ENCODE data around the gene CNN2. TPM values are rescaled to one million over a fixed set of nuclear protein-coding genes. Genes with fewer than 3 reads are reported as not detected.
"Not testable (repeated sequence)": the region's sequence is repeated elsewhere in the genome, so short reads cannot be mapped to it uniquely, and the experiment has no call there.

The CNN2 gene
- total RNA-seq, 1 experiment from 2014 or later, result 11.7 TPM

GRCh38 chr19:1017906-1018305, 8.5 kb upstream of the CNN2 start:
- in situ Hi-C loops (cut with HindIII; ENCODE audit: low pct_unique_long_range_greater_than_20kb, low sequenced_read_pairs), result no loop called here
- no peak for DNase-seq (ENCODE audit: low read depth, low spot score)

- in situ Hi-C loops (cut with HindIII; ENCODE audit: low pct_unique_long_range_greater_than_20kb, low sequenced_read_pairs), result no loop called here
- no peak for DNase-seq (ENCODE audit: low read depth, low spot score)
Observed at GRCh38 chr19:1018393-1018792, 8.0 kb upstream of the CNN2 start.

GRCh38 chr19:1018932-1019615, 7.3 kb upstream of the CNN2 start:
- no peak for DNase-seq (ENCODE audit: low read depth, low spot score)
- in situ Hi-C loops (cut with HindIII; ENCODE audit: low pct_unique_long_range_greater_than_20kb, low sequenced_read_pairs), result no loop called here

- DNase-seq (ENCODE audit: low read depth, low spot score), result no peak
- in situ Hi-C loops (cut with HindIII; ENCODE audit: low pct_unique_long_range_greater_than_20kb, low sequenced_read_pairs), result no loop called here
Observed at GRCh38 chr19:1019616-1019961, 6.8 kb upstream of the CNN2 start.

GRCh38 chr19:1019980-1020867, 6.2 kb upstream of the CNN2 start:
- no peak for DNase-seq (ENCODE audit: low read depth, low spot score)
- in situ Hi-C loops (cut with HindIII; ENCODE audit: low pct_unique_long_range_greater_than_20kb, low sequenced_read_pairs), result no loop called here

- peak; percentile 94 for DNase-seq (ENCODE audit: low read depth, low spot score)
- in situ Hi-C loops (cut with HindIII; ENCODE audit: low pct_unique_long_range_greater_than_20kb, low sequenced_read_pairs), result no loop called here
Observed at GRCh38 chr19:1020868-1021425, 5.5 kb upstream of the CNN2 start, which contains the start of gene TMEM259. TSS of gene TMEM259 (minus strand) at chr19:1021123. CDS start at chr19:1020996, 127 bp downstream.

- in situ Hi-C loops (cut with HindIII; ENCODE audit: low pct_unique_long_range_greater_than_20kb, low sequenced_read_pairs); DNase-seq (ENCODE audit: low read depth, low spot score): not testable (repeated sequence)
Observed at GRCh38 chr19:1023883-1024188, 2.6 kb upstream of the CNN2 start.

- in situ Hi-C loops (cut with HindIII; ENCODE audit: low pct_unique_long_range_greater_than_20kb, low sequenced_read_pairs); DNase-seq (ENCODE audit: low read depth, low spot score): not testable (repeated sequence)
Observed at GRCh38 chr19:1025080-1025479, 1.3 kb upstream of the CNN2 start.

GRCh38 chr19:1026783-1027649, 608 bp downstream of the CNN2 start:
- no peak for DNase-seq (ENCODE audit: low read depth, low spot score)
- in situ Hi-C loops (cut with HindIII; ENCODE audit: low pct_unique_long_range_greater_than_20kb, low sequenced_read_pairs), result no loop called here

GRCh38 chr19:1027650-1028061, 1.2 kb downstream of the CNN2 start:
- DNase-seq (ENCODE audit: low read depth, low spot score), result no peak
- in situ Hi-C loops (cut with HindIII; ENCODE audit: low pct_unique_long_range_greater_than_20kb, low sequenced_read_pairs), result no loop called here

- no peak for DNase-seq (ENCODE audit: low read depth, low spot score)
- in situ Hi-C loops (cut with HindIII; ENCODE audit: low pct_unique_long_range_greater_than_20kb, low sequenced_read_pairs), result no loop called here
Observed at GRCh38 chr19:1028062-1028926, 1.9 kb downstream of the CNN2 start.

- no peak for DNase-seq (ENCODE audit: low read depth, low spot score)
- in situ Hi-C loops (cut with HindIII; ENCODE audit: low pct_unique_long_range_greater_than_20kb, low sequenced_read_pairs), result no loop called here
Observed at GRCh38 chr19:1032264-1032867, 6.0 kb downstream of the CNN2 start.

GRCh38 chr19:1035998-1036621, 9.7 kb downstream of the CNN2 start:
- in situ Hi-C loops (cut with HindIII; ENCODE audit: low pct_unique_long_range_greater_than_20kb, low sequenced_read_pairs), result no loop called here
- DNase-seq (ENCODE audit: low read depth, low spot score), result no peak

- in situ Hi-C loops (cut with HindIII; ENCODE audit: low pct_unique_long_range_greater_than_20kb, low sequenced_read_pairs), result no loop called here
- no peak for DNase-seq (ENCODE audit: low read depth, low spot score)
Observed at GRCh38 chr19:1037621-1038064, 11.2 kb downstream of the CNN2 start.

GRCh38 chr19:1038978-1039645, 12.7 kb downstream of the CNN2 start:
- no peak for DNase-seq (ENCODE audit: low read depth, low spot score)
- in situ Hi-C loops (cut with HindIII; ENCODE audit: low pct_unique_long_range_greater_than_20kb, low sequenced_read_pairs), result no loop called here

Data from SK-MEL-5 (cell line).